LoVo (cell line): ENCODE measurements around the gene SERTAD3.
"Not testable (repeated sequence)": the region's sequence is repeated elsewhere in the genome, so short reads cannot be mapped to it uniquely, and the experiment has no call there.

Experiments used
- DNase-seq: peaks from one replicate; pipeline ENCODE4 v3.0.0-alpha.2; 2016; ENCODE audit warnings: low spot score

Gene SERTAD3

DNA sequence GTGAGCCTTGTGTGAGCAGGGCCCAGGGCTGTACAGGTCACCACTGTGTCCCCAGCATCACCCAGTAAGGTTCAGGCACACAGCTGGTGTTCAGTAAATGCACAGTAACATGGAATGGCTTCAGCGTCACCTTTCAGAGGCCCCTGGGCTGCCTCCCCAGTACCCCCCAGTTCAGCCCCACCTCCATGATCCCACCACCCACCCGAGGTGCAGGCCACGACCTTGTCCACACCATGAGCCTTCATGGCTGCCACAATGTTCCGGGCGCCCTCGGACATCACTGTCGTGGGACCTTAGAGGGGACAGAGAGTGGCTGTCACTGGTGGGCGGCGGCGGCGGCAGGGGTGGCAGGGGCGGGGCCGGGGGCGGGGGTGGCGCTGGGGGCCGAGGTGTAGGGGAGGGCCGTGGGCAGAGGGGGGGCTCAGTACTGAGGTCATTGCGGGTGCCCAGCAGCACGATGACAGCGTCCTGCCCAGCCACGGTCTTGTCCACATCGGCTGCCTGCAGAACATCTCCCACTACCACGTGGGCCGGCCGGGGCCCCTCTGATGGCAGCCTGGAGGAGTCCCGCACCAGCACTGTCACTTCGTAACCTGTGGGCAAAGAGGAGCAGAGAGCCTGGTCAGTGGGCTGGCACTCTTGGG is 13.9 kb upstream of the SERTAD3 start:
- no peak for DNase-seq

DNA sequence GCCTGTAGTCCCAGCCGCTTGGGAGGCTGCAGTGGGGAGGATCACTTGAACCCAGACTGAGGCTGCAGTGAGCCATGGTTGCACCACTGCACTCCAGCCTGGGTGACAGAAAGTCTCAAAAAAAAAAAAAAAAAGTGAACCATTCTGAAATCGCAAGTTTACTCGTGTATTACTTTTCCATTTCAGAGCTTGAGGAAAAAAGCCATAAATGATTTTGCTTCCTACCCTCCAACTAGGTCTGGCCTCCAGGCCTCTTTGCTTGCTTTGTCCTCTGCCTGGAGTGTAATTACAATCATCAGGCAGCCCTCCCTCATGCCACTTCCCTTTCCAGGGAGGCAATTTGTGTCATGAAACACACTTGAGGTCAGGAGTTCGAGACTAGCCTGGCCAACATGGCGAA is 12.9 kb upstream of the SERTAD3 start:
- DNase-seq: no peak

DNA sequence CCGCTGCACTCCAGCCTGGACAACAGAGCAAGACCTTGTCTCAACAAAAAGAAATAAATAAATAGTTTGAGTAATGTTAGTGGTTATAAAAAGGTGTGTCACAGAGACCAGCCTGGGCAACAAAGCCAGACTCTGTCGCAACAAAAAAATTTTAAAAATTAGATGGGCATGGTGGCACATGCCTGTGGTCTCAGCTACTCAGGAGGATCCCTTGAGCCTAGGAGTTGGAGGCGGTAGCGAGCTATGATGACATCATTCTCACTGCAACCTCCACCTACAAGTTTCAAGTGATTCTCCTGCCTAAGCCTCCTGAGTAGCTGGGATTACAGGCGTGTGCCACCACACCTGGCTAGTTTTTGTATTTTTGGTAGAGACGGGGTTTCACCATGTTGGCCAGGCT is 9.8 kb upstream of the SERTAD3 start:
- DNase-seq: not testable (repeated sequence)

DNA sequence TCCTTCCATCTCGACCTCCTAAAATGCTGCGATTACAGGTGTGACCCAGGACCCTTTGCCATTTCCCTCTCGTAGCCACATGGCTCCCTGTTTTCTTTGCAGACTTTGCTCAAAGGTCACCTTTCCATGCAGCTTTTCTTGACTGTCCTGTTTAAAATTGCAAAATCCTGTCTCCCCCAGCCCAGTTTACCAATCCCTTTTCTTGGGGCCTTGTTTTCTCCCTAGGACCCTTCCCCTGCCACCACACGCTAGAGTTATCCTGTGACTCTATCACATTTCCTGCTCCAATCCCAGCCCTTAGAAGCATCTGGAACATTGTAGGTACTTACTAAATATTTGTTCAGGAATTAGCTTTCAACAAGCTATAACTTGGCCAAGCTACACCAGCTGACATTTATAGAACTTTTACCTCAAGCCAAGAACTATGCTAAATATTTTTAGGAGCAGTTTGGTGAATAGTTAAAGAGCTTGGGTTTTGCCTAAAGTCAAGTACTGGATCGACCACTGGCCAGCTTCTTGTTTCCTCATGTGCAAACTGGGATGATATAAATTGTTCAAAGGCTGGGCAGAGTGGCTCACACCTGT is 9.1 kb upstream of the SERTAD3 start:
- DNase-seq: no peak

DNA sequence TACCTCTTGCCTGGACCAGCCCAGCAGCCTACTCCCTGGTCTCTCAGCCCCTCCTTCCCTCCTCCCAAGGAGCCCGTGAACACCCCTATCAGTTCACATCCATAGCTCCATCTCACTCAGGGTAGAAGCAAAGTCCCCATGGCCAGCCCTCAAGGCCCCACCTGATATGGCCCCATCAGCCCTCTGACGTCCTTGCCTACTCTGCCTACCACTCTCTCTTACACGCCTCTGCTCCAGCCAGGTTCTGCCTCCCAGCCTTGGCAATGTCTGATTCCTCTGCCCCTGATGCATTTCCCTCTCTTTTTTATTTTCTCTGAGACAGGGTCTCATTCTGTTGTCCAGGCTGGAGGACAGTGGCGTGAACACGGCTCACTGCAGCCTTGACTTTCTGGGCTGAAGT is 7.9 kb upstream of the SERTAD3 start:
- no peak for DNase-seq

DNA sequence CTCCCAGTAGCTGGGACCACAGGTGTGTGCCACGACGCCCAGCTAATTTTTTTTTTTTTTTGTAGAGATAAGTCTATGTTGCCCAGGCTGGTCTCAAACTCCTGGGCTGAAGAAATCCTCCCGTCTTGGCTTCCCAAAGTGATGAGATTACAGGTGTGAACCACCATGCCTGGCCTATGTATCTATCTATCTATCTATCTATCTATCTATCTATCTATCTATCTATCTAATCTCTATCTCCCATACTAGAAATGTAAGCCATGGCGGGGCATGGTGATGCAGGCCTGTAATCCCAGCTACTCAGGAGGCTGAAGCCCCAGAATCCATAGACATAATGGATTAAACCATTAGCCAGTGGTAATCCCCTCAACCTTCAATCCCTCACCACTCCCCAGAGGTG is 6.5 kb upstream of the SERTAD3 start:
- no peak for DNase-seq

DNA sequence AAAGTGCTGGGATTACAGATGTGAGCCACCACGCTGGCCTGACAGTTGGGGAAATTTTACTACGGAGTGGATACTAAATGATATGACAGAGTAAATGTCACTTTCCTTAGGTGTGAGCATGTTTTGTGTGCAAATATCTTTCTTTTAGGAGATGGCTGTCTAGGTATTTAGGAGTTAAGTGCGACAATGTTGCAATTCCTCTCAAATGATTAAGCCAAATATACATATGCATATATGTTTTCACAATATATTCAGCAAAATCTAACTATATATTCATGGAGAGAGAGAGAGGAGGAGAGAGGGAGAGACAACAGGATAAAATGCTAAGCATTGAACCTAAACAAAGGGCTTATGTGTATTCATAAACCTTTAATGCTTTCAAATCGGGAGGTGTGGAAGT is 5.4 kb upstream of the SERTAD3 start:
- no peak for DNase-seq

DNA sequence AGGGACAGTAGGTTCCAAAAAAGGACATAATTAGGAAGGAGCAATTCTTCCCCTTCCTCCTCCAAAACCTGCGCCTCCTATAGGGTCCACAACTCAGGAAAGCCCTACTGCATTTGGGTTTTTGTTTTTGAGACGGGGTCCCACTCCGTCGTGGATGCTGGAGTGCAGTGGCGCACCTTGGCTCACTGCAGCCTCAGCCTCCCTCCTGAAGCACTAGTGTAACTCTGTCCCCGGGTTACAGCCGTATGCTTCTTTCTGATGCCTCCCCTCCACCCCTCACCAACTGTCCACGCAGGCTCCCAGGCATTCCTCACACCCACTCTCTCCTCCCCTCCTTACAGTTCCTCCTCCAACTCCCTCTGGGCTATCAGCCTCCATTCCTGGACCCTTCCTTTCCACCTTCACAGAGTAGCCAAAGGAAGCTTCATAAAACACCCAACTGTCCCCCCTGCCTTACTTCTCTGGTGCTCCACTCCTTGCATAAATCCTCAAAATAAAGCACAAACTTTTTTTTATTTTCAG is 2.2 kb upstream of the SERTAD3 start:
- no peak for DNase-seq

DNA sequence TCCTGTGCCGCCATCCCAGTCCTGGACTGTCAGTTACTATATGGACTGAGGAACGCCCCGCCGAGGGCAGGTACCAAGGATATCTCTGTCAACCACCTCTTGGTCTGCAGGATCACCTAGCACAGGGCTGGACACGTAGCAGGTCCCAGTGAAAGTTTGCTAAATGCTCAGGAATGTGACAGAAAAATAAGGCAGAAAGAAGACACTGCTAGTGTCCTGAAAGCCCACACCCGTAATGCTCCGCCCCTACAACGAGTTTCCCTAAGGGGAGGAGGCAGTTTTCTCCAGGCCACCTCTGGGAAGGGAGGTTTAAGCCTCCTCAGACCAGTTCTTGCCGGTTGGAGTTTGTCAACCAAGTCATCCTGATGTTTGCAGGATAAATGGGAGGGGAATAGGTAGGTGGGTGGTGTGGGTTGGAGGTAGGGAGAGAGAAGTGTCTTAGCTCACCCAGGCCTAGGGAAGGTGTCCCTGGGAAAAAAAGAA is 1.7 kb upstream of the SERTAD3 start:
- no peak for DNase-seq

DNA sequence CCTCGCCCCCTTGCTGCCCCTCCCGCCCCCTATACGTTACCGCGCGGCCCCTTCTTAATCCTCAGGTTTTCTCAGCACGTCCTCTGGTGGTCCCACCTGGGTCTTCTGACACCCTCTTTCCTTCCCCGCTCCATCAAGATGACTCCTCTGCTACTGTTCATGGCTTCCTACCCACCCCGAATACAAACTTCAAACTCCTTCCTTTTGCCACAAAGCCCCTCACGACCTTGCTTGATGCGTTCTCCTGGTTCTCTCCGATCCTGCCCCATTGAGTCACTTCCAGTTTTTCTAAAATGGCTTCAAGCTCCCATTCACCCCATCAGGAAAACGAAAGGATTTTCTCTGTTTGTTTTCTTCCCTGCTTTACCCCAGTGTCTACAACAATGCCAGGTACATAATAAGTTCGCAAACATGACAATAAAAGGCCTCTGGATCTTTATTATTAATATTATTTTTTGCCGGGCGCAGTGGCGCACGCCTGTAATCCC is 734 bp upstream of the SERTAD3 start:
- no peak for DNase-seq

DNA sequence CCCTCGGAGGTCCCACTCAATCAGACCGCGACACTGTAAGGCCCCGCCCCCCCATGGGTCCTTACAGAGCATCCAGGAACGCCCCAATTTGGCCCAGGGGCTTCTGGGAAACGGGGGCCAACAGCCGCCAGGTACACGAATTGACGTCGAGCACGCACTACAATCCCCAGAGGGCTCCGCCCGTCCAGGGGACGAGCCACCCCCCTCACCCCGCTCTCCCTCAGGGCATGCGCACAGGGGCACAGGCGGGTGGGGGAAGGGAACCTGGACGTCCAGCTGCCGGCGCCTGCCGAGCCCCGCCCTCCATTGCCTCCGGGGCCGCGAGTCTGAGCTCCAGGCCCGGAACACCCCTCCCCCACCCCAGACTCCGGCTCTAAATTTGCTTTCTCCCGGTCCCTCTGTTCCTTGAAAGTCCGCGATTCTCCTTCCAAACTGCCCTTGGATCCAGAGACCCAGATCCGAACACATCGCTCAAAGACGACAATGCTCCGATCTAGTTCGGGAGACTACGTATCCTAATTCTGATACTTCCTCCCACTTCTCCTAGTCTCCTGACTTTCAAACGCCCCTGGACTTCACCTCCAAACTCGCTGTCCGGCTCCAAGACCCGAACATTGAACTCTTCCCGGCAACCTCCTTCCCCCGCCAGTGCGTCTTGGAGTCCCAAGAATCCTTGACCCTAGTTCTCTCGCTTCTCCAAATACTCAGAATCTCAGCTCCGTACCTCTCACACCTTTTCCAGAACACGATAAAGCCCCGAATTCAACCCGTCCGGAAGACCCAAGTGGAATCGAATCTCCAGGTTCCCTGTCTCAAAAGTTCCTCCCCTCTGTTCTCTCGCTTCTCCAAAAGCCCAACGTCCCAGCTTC is 770 bp downstream of the SERTAD3 start:
- peak; percentile 99 for DNase-seq

DNA sequence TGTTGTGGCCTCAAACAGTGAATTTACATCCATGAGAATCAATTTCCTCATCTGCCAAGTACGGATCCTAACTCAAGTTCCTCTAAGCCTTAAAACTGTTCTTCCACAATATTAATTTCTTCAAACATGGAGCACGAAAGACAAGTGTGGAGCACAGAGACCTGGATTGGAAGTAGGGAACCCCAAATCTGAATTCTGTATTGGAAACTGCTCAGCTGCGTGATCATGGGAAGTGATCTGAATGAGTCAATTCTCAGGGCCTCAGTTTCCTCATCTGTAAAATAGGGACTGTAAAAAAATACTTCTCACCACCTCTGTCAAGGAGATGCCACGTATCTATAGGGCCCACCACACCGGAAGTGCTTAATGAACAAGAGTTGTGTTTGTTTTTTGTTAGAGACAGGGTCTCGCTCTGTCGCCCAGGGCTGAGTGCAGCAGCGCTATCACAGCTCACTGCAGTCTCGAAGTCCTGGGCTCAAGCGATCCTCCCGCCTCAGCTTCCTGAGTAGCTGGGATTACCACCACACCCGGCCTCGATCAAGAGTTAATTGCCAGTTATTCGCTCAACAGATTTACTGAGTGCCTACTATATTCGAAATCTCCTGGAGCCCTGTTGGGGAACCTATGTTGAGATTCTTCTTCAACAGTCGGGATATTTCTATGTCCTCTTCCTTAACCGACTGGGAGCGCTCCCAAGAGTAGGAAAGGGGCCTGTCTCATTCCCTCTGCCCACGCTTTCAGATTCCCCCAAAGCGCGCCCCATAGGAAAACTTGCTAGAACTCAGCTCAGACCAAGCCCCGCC is 1.6 kb downstream of the SERTAD3 start:
- DNase-seq: no peak

DNA sequence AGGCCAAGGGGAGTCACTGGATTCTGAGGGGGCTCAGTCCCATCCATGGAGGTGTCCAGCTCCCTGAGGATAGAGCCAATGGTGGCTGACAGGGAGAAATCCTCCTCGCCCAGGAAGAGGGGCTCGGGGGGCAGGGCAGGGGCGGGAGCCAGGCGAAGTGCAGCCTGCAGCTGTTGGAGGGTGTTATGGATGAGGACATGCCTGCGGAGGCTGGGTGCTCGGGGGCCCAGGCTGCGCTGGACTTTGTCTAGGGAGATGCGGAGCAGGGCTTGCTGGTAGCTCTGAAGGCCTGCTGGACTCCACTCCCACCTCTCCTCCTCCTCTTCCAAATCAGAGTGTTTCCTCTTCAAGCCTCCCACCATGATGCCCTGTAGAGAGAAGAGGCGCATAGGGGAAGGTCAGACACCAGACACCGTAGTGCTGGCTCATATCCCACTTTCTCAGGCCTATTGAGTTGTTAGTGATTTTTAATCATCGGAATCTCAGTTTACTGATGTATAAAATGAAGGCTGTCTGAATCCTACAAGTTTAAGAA is 2.3 kb downstream of the SERTAD3 start:
- no peak for DNase-seq

DNA sequence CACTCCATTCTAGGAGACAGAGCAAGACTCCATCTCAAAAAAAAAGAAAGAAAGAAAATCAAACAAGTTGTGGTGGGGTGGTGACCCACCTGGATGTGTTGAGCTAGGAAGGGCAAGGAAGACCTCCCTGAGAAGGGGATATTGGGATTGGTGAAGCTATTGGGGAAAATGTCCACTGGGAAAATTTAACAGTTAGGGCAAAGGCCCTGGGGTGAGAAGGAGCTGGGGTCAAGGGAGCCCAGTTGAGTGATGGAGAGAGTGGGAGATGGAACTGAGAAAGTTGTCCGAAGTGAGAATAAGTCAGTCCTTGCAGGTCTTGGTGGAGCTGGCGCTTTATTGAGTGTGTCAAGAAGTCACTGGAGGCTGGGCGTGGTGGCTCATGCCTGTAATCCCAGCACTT is 5.9 kb downstream of the SERTAD3 start:
- DNase-seq: no peak

DNA sequence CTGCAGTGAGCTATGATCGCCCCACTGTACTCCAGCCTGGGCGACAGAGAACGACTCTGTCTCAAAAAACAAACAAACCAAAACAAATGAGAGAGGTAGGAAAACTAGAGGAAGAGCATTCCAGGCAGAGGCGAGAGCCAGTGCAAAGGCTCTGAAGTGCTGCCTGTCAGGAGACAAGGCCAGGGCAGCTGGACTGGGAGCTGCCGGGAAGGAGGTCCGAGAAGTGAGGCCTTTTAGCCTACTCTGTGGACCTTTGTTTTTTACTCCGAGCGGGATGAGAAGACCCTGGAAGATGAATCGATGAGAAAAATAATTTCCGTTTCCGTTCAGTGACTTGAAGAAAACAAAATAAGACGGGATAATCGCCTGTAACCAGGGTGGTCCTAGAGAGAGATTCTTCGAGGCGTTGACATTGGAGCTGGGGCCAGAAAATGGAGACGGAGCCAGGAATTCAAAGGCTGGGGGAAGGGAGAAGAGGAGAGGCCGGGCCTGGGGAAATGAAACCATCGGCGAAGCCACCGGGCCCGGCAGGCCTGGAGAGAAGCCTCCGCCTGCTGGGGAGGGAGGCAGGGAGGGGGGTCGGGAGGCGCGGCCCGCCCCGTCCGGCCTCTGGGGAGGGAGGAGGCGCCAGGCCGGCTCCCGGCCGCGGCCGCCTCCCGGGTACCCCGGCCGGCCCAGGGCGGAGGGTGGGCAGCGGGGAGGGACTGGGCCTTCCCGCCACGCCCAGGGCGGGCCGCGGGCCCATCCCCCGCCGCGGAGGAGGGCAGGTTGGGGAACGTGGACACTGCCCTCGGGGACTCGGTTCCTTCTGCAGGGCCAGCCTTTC is 10.5 kb downstream of the SERTAD3 start:
- peak; percentile 75 for DNase-seq

DNA sequence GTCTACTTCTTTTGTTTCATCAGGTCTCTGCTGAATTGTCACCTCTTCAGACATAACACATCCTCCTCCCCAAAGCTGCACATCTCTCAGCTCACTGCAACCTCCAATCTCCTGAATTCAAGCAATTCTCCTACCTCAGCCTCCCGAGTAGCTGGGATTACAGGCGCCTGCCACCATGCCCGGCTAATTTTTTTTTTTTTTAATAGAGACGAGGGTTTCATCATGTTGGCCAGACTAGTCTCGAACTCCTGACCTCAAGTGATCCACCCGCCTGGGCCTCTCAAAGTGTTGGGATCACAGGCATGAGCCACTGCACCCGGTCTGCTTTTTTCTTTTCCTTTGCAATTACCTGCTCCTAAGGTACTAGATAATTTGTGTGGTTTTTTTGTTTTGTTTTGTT is 11.4 kb downstream of the SERTAD3 start:
- not testable (repeated sequence) for DNase-seq

DNA sequence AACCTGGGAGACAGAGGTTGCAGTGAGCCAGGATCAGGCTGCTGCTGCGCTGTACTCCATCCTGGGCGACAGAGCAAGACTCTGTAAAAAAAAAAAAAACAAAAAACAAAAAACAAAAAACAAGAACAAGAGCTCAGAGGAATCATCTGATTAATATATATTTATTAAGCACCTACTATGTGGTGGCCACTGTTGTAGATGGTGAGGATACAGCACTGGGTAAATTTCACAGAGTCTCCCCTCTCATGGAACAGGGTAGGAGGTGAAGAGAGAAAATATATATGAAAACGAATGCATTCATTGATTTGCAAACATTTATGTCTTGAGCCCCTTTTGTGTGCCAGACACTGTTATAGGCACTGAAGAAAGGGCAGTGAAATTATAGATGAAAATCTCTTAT is 12.4 kb downstream of the SERTAD3 start:
- no peak for DNase-seq

DNA sequence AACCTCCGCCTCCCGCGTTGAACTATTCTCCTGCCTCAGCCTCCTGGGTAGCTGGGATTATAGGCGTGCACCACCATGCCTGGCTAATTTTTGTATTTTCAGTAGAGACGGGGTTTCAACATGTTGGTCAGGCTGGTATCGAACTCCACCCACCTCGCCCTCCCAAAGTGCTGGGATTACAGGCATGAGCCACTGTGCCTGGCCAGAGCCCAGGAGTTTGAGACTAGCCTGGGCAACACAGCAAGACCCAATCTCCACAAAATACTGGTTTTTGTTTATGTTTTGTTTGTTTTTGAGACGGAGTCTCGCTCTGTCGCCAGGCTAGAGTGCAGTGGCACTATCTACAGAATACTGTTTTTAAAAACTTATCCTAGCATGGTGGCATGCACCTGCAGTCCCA is 13.9 kb downstream of the SERTAD3 start:
- DNase-seq: not testable (repeated sequence)

DNA sequence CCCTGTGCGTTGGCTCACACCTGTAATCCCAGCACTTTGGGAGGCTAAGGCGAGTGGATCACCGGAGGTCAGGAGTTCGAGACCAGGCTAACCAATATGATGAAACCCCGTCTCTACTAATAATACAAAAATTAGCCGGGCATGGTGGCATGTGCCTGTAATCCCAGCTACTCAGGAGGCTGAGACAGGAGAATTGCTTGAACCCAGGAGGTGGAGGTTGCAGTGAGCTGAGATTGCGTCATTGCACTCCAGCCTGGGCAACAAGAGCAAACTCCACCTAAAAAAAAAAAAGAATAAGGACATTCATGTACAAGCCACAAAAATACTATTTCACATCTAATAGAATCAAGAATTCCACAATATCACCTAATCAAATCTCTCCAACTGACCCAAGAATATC is 15.9 kb downstream of the SERTAD3 start:
- not testable (repeated sequence) for DNase-seq

DNA sequence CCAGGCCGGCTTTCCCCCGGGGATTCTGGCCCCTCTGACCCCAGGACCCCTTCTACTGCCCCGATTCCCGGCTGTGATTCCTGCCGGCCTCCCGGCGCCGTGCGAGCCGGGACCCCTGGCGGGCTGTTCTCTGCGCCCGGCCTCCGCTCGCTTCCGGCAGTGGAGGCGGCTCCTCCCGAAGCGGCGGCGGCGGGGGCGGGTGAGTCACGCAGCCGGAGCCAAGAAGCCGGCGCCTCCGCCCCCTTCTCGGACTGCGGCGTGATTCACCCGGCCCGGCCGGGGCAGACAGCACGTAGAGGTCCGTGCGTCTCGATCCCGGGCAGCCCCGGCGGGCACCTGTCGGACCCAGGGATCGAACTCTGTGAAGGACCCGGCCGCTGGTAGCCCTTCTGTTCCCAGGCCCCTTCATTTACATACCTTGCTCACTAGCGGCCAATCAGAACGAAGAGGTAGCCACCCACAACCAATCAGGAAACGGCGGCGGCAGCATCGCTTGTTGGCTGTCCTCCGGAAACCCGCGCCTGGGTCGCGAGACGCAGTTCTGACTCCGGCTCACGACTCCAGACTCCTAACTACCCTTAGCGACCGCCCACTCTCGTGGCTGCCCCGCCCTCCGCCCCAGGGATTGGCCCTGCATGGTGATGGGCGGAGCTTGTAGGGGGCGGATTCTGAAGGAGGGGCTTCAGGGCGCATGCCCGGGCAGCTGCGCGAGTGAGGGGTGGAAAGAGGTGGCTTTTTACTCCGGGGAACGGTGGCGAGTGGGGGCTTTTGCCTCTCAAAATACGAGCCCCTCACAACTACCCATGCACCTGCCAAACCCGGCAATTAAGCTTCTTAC is 18.5 kb downstream of the SERTAD3 start, which contains the start of gene SERTAD1:
SERTAD1 (minus strand) TSS at position 543 of the 838 bp plus-strand sequence. CDS start 2,446 bp downstream, outside the sequence.
- DNase-seq: peak; percentile 99
